ENCODE measurements around the gene FOXE1. TPM values are rescaled to one million over a fixed set of nuclear protein-coding genes. Genes with fewer than 3 reads are reported as not detected.

FOXE1 gene
- total RNA-seq, 1 experiment from 2014 or later, result not detected

GRCh38 chr9:97852001-97852398 lies 1.0 kb upstream of the FOXE1 start:
- Histone ChIP-seq H3K27me3 (ENCODE audit: insufficient read depth, low read length) (peaks cover 94% of the 10 kb centered on the region), H3K4ac (ENCODE audit: low read depth, low read length) (no peak overlapping the region), H4K5ac (ENCODE audit: insufficient read length, low read depth, low read length) (no peak overlapping the region), H3T11ph (ENCODE audit: low read length) (no peak overlapping the region), H3K18ac (ENCODE audit: insufficient read length, low read depth, low read length) (no peak overlapping the region), H2BK5ac (ENCODE audit: insufficient read length, low read length) (no peak overlapping the region), H2BK15ac (ENCODE audit: low read depth, low read length) (no peak overlapping the region), H3K23ac (ENCODE audit: insufficient read length, low read depth, low read length) (no peak overlapping the region), H3K79me1 (ENCODE audit: insufficient read depth, low read depth, low read length, poor library complexity, severe bottlenecking) (no peaks in the 10 kb centered on the region), H4K8ac (replicated peaks; ENCODE audit: insufficient read length, low read depth, low read length) (no peak overlapping the region), H3K79me2 (ENCODE audit: insufficient read depth, low read length) (no peaks in the 10 kb centered on the region), H3K9me3 (ENCODE audit: control insufficient read depth, low read depth, low read length) (no peaks in the 10 kb centered on the region), H2BK12ac (ENCODE audit: insufficient read length, low read depth, low read length) (no peak overlapping the region), H3K23me2 (ENCODE audit: insufficient read length, low read depth, low read length, poor library complexity, severe bottlenecking) (peaks cover 22% of the 10 kb centered on the region), H3K9ac (ENCODE audit: extremely low read depth, insufficient read length, low read length) (no peak overlapping the region), H3K56ac (ENCODE audit: insufficient read length, low read depth, low read length) (no peak overlapping the region), H3K14ac (ENCODE audit: insufficient read depth, low read length) (no peak overlapping the region), H2AFZ (ENCODE audit: low read length) (no peak overlapping the region), H2BK20ac (ENCODE audit: low read depth, low read length, poor library complexity, severe bottlenecking) (no peak overlapping the region), H4K91ac (ENCODE audit: insufficient read length, low read depth, low read length) (no peak overlapping the region), H3K27ac (ENCODE audit: insufficient read length, low read depth, low read length) (no peak overlapping the region), H3K4me2 (ENCODE audit: insufficient read depth, insufficient read length, low read length) (peak overlapping the region; percentile 82), H2AK5ac (ENCODE audit: insufficient read length, low read length) (no peak overlapping the region), H3K4me1 (ENCODE audit: insufficient read depth, low read length) (peaks cover 4% of the 10 kb centered on the region; the same call in 1 of the 2 replicates), H2BK120ac (ENCODE audit: low read depth, low read length, poor library complexity, severe bottlenecking) (no peak overlapping the region), H4K20me1 (ENCODE audit: control insufficient read depth, insufficient read depth, insufficient read length) (no peaks in the 10 kb centered on the region)
- TF ChIP-seq CTCF (conservative IDR thresholded peaks at IDR 0.05), result no peak
- Mint-ChIP-seq H3K36me3 (ENCODE audit: insufficient read depth in 1 of 3, low read depth in 3 of 3) (peaks cover 0 to 1% (median 0%) of the 10 kb centered on the region in 3 experiments; a peak in 3 of 7 replicates), H3K4me1 (peaks cover 17 to 38% of the 10 kb centered on the region in 2 experiments), H3K27ac (no peak overlapping the region), H3K4me3 (peak overlapping the region in 1 of 2 experiments; percentile 74; a peak in 3 of 5 replicates), H3K9me3 (peaks cover 3% of the 10 kb centered on the region in 2 experiments; a peak in 1 of 5 replicates), H3K27me3 (ENCODE audit: low read depth) (peaks cover 93% of the 10 kb centered on the region)
- peak; percentile 80 for DNase-seq
- WGBS (ENCODE audit: extremely low coverage, insufficient read length, low lambda C conversion rate), result no CpG with 5 or more reads among the region's 24 CpGs
